Vagina (tissue), 2 donors: ENCODE measurements around the gene SST.

ENCODE experiments used
- POLR2A ChIP-seq, 2 donors: fragments of 450-650 bp; IDR thresholded peaks; one replicate each; pipeline ENCODE4 v1.6.1; 2017; ENCODE audit warnings: antibody characterized with exemption in 2 of 2, mild to moderate bottlenecking in 2 of 2, moderate library complexity in 2 of 2
- TF ChIP-seq, protein P1 (sequence below), 3 experiments: fragments of 450-650 bp in 2 of 3; fragments of 200-600 bp in 1 of 3; sonication (generic) in 1 of 3; IDR thresholded peaks; one replicate each; pipeline ENCODE4 v1.5.1; 2017 to 2019; ENCODE audit warnings: antibody characterized with exemption in 3 of 3, mild to moderate bottlenecking in 2 of 3, moderate library complexity in 2 of 3

- TF ChIP-seq, protein P1, sequence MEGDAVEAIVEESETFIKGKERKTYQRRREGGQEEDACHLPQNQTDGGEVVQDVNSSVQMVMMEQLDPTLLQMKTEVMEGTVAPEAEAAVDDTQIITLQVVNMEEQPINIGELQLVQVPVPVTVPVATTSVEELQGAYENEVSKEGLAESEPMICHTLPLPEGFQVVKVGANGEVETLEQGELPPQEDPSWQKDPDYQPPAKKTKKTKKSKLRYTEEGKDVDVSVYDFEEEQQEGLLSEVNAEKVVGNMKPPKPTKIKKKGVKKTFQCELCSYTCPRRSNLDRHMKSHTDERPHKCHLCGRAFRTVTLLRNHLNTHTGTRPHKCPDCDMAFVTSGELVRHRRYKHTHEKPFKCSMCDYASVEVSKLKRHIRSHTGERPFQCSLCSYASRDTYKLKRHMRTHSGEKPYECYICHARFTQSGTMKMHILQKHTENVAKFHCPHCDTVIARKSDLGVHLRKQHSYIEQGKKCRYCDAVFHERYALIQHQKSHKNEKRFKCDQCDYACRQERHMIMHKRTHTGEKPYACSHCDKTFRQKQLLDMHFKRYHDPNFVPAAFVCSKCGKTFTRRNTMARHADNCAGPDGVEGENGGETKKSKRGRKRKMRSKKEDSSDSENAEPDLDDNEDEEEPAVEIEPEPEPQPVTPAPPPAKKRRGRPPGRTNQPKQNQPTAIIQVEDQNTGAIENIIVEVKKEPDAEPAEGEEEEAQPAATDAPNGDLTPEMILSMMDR (IDR thresholded peaks at IDR 0.05): no peak
- TF ChIP-seq POLR2A (IDR thresholded peaks at IDR 0.05): no peak
Measured at GRCh38 chr3:187705164-187705563, 35.0 kb upstream of the SST start.
